ENCODE data around the gene PIGQ. TPM values are rescaled to one million over a fixed set of nuclear protein-coding genes. Genes with fewer than 3 reads are reported as not detected.

The PIGQ gene
- total and polyA plus RNA-seq, 2 of the 8 experiments (the other 6 are each of a cell fraction or from before 2014, with no cell fraction given): 36.0 to 49.2 TPM

- TF ChIP-seq SAP30 (IDR thresholded peaks at IDR 0.05; ENCODE audit: insufficient read depth, insufficient replicate concordance, low read length) (no peak), GABPA (IDR thresholded peaks at IDR 0.05; ENCODE audit: borderline replicate concordance, insufficient read depth, low read length) (no peak), RFX5 (IDR thresholded peaks at IDR 0.05; ENCODE audit: borderline replicate concordance, low read depth, low read length) (no peak)
- TF ChIP-seq, protein P1, sequence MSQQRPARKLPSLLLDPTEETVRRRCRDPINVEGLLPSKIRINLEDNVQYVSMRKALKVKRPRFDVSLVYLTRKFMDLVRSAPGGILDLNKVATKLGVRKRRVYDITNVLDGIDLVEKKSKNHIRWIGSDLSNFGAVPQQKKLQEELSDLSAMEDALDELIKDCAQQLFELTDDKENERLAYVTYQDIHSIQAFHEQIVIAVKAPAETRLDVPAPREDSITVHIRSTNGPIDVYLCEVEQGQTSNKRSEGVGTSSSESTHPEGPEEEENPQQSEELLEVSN (IDR thresholded peaks at IDR 0.05): no peak
These were observed 15.0 kb upstream of the PIGQ start (continued) for GRCh38 chr16:554640-555365.

All from H1 (cell line).